ENCODE data around the gene TFAP2B. TPM values are rescaled to one million over a fixed set of nuclear protein-coding genes. Genes with fewer than 3 reads are reported as not detected.

Gene TFAP2B
- total and polyA plus RNA-seq, 9 donors = under 0.01 to 6.9 (median 0.07) TPM; not detected in 1

- WGBS (ENCODE audit: insufficient coverage) = 4% methylated on average over 18 of the region's 22 CpGs
- Histone ChIP-seq H3K27ac (ENCODE audit: low read length) (no peak overlapping the region), H3K27me3 (ENCODE audit: control insufficient read depth, insufficient read depth, low read length) (peaks cover 58% of the 10 kb centered on the region), H3K9me3 (replicated peaks; ENCODE audit: control insufficient read depth, low read depth, low read length) (no peaks in the 10 kb centered on the region), H3K36me3 (ENCODE audit: control insufficient read depth, insufficient read depth, low read length) (no peaks in the 10 kb centered on the region), H3K4me1 (ENCODE audit: control insufficient read depth, insufficient read depth, low read length) (no peaks in the 10 kb centered on the region), H3K4me3 (ENCODE audit: low read length) (no peak overlapping the region)
- no peak for DNase-seq
These were observed 17.6 kb downstream of the TFAP2B start for GRCh38 chr6:50836231-50836630.

- Histone ChIP-seq H3K4me1 (ENCODE audit: control insufficient read depth, insufficient read depth, low read length) (no peaks in the 10 kb centered on the region), H3K4me3 (ENCODE audit: low read length) (no peak overlapping the region), H3K27me3 (ENCODE audit: control insufficient read depth, insufficient read depth, low read length) (peaks cover 67% of the 10 kb centered on the region), H3K27ac (ENCODE audit: low read length) (no peak overlapping the region), H3K36me3 (ENCODE audit: control insufficient read depth, insufficient read depth, low read length) (no peaks in the 10 kb centered on the region), H3K9me3 (replicated peaks; ENCODE audit: control insufficient read depth, low read depth, low read length) (no peaks in the 10 kb centered on the region)
- no peak for DNase-seq
- WGBS (ENCODE audit: insufficient coverage) = 12% methylated on average over 10 of the region's 14 CpGs
These were observed 19.1 kb downstream of the TFAP2B start for GRCh38 chr6:50837589-50838445.

- H3K9me3 ChIP-seq (replicated peaks; ENCODE audit: control insufficient read depth, low read depth, low read length) = no peaks in the 10 kb centered on the region
- peaks cover 84% of the 10 kb centered on the region for H3K27me3 ChIP-seq (ENCODE audit: control insufficient read depth, insufficient read depth, low read length)
- no peaks in the 10 kb centered on the region for H3K36me3 ChIP-seq (ENCODE audit: control insufficient read depth, insufficient read depth, low read length)
- no peak for DNase-seq
- H3K27ac ChIP-seq (ENCODE audit: low read length) = no peak overlapping the region
- H3K4me3 ChIP-seq (ENCODE audit: low read length) = no peak overlapping the region
- peaks cover 2% of the 10 kb centered on the region for H3K4me1 ChIP-seq (ENCODE audit: control insufficient read depth, insufficient read depth, low read length)
- 8% methylated on average over 10 of the region's 15 CpGs for WGBS (ENCODE audit: insufficient coverage)
These were observed 21.6 kb downstream of the TFAP2B start for GRCh38 chr6:50840112-50840810.

GRCh38 chr6:50840811-50841192 lies 22.1 kb downstream of the TFAP2B start:
- no peak overlapping the region for H3K27ac ChIP-seq (ENCODE audit: low read length)
- H3K36me3 ChIP-seq (ENCODE audit: control insufficient read depth, insufficient read depth, low read length) = no peaks in the 10 kb centered on the region
- no peak for DNase-seq
- peaks cover 2% of the 10 kb centered on the region for H3K4me1 ChIP-seq (ENCODE audit: control insufficient read depth, insufficient read depth, low read length)
- H3K4me3 ChIP-seq (ENCODE audit: low read length) = no peak overlapping the region
- no peaks in the 10 kb centered on the region for H3K9me3 ChIP-seq (replicated peaks; ENCODE audit: control insufficient read depth, low read depth, low read length)
- H3K27me3 ChIP-seq (ENCODE audit: control insufficient read depth, insufficient read depth, low read length) = peaks cover 84% of the 10 kb centered on the region
- 12% methylated on average over 8 of the region's 18 CpGs for WGBS (ENCODE audit: insufficient coverage)

- Histone ChIP-seq H3K36me3 (ENCODE audit: control insufficient read depth, insufficient read depth, low read length) (no peaks in the 10 kb centered on the region), H3K27me3 (ENCODE audit: control insufficient read depth, insufficient read depth, low read length) (peaks cover 81% of the 10 kb centered on the region), H3K4me1 (ENCODE audit: control insufficient read depth, insufficient read depth, low read length) (peaks cover 2% of the 10 kb centered on the region), H3K27ac (ENCODE audit: low read length) (no peak overlapping the region), H3K9me3 (replicated peaks; ENCODE audit: control insufficient read depth, low read depth, low read length) (no peaks in the 10 kb centered on the region), H3K4me3 (ENCODE audit: low read length) (no peak overlapping the region)
- no peak for DNase-seq
- 30% methylated on average over 2 of the region's 7 CpGs for WGBS (ENCODE audit: insufficient coverage)
These were observed 23.8 kb downstream of the TFAP2B start for GRCh38 chr6:50842446-50842845.

- Histone ChIP-seq H3K4me3 (ENCODE audit: low read length) (no peak overlapping the region), H3K27me3 (ENCODE audit: control insufficient read depth, insufficient read depth, low read length) (peaks cover 82% of the 10 kb centered on the region), H3K27ac (ENCODE audit: low read length) (no peak overlapping the region), H3K4me1 (ENCODE audit: control insufficient read depth, insufficient read depth, low read length) (peaks cover 2% of the 10 kb centered on the region), H3K9me3 (replicated peaks; ENCODE audit: control insufficient read depth, low read depth, low read length) (no peaks in the 10 kb centered on the region), H3K36me3 (ENCODE audit: control insufficient read depth, insufficient read depth, low read length) (no peaks in the 10 kb centered on the region)
- no peak for DNase-seq
- WGBS (ENCODE audit: insufficient coverage) = 4% methylated on average over 15 of the region's 32 CpGs
These were observed 24.3 kb downstream of the TFAP2B start for GRCh38 chr6:50842861-50843384.

- Histone ChIP-seq H3K9me3 (replicated peaks; ENCODE audit: control insufficient read depth, low read depth, low read length) (no peaks in the 10 kb centered on the region), H3K27me3 (ENCODE audit: control insufficient read depth, insufficient read depth, low read length) (peaks cover 82% of the 10 kb centered on the region), H3K4me3 (ENCODE audit: low read length) (no peak overlapping the region), H3K4me1 (ENCODE audit: control insufficient read depth, insufficient read depth, low read length) (peaks cover 2% of the 10 kb centered on the region), H3K36me3 (ENCODE audit: control insufficient read depth, insufficient read depth, low read length) (no peaks in the 10 kb centered on the region), H3K27ac (ENCODE audit: low read length) (no peak overlapping the region)
- DNase-seq = no peak
- WGBS (ENCODE audit: insufficient coverage) = 3% methylated on average over 10 of the region's 20 CpGs
These were observed 25.2 kb downstream of the TFAP2B start for GRCh38 chr6:50843842-50844241.

- no peak for DNase-seq
- H3K27me3 ChIP-seq (ENCODE audit: control insufficient read depth, insufficient read depth, low read length) = peaks cover 87% of the 10 kb centered on the region
- WGBS (ENCODE audit: insufficient coverage) = 5% methylated on average over 31 of the region's 44 CpGs
These were observed 26.9 kb downstream of the TFAP2B start for GRCh38 chr6:50845499-50846143.

GRCh38 chr6:50846144-50846851 lies 27.6 kb downstream of the TFAP2B start:
- no peak for DNase-seq
- WGBS (ENCODE audit: insufficient coverage) = 6% methylated on average over 6 of the region's 16 CpGs
- Histone ChIP-seq H3K27me3 (ENCODE audit: control insufficient read depth, insufficient read depth, low read length) (peaks cover 89% of the 10 kb centered on the region), H3K36me3 (ENCODE audit: control insufficient read depth, insufficient read depth, low read length) (no peaks in the 10 kb centered on the region), H3K9me3 (replicated peaks; ENCODE audit: control insufficient read depth, low read depth, low read length) (no peaks in the 10 kb centered on the region), H3K27ac (ENCODE audit: low read length) (no peak overlapping the region), H3K4me3 (ENCODE audit: low read length) (no peak overlapping the region), H3K4me1 (ENCODE audit: control insufficient read depth, insufficient read depth, low read length) (peaks cover 21% of the 10 kb centered on the region)

More at GRCh38 chr6:50845499-50846143, 26.9 kb downstream of the TFAP2B start:
- H3K4me3 ChIP-seq (ENCODE audit: low read length) = no peak overlapping the region
- no peaks in the 10 kb centered on the region for H3K9me3 ChIP-seq (replicated peaks; ENCODE audit: control insufficient read depth, low read depth, low read length)
- no peaks in the 10 kb centered on the region for H3K36me3 ChIP-seq (ENCODE audit: control insufficient read depth, insufficient read depth, low read length)
- peaks cover 16% of the 10 kb centered on the region for H3K4me1 ChIP-seq (ENCODE audit: control insufficient read depth, insufficient read depth, low read length)
- H3K27ac ChIP-seq (ENCODE audit: low read length) = no peak overlapping the region

All from muscle of leg (tissue), 11 donors.